ENCODE results near the gene ANKRD23.
"Not testable (repeated sequence)": the region's sequence is repeated elsewhere in the genome, so short reads cannot be mapped to it uniquely, and the experiment has no call there.

The ANKRD23 gene

DNA sequence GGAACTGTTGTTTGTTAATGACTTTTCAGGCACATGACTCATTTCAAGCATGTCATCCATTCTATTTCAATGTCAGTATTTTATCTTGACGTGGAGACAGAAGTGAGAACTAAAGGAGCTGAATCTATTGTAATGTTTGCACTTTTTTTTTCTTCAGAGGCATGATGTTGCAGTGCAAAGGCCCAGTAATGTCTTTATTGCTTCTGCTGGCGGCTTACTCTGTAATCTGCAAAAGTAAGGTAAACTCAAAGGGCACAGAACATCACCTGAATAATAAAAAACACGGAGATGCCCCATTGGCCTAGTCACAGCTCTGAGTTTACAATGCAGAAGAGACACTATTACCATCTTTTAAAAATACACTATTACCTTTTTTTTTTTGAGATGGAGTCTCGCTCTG is 30.2 kb downstream of the ANKRD23 start:
- no peak for DNase-seq

GRCh38 chr2:96811917-96812316 is 31.9 kb downstream of the ANKRD23 start:
- DNase-seq: no peak

DNA sequence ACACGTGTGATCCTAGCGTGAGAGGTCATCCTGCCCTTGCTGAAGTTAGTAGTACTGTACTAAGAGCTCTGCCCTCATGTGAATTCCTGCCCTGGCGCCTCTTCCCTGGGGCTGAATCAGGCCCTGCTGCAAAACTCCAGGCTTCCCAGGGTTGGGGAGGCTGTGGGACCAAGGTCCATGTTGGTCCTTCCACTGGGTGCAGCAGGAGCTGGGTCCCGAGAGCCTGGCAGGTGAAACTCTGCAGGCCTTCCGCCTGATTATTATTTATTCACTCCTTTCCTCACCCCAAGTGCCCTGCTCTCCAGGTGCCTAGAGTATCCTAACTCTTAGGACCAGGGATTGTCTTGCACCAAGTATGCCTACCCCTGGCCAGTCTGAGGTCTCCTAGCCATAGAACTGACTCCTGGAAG is 33.0 kb downstream of the ANKRD23 start:
- no peak for DNase-seq

DNA sequence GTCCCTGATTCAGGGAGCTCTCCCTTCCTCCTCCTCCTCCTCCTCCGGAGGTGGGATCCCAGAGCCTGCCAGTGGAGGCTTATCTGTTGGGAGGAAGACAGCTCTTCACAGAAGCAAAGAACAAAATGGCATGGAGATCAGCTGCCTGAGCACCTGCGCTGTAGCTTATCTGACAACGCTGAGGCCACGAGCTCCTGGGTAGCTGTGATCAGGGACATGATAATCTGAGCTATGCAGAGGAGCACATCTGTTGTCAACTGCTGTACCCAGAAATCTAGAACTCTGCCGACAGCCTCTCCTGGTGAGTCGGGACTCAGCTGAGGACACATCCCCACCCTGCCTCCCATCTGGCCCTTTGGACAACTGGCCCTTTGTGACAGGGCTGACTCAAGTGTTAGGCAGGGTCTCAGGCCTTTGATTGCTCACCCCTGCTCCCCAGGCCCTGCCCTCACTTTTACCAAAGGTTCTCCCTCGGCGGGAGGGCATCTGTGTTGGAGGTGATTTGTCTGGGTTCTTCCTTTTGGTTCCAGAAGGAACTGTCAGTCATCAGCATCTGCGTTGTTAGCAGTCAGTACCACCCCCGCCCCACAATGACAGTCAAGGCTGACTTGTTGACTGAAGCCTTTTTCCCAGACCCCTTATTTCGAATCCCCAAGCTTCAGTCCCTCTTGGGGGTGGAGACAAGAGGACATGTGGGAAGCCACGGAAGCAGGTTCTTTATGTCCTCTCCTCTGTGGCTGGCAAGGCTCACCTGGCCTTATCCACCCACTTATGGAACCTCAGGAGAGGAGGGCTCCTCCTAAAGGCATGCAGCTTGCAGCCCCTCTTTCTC is 33.7 kb downstream of the ANKRD23 start:
- no peak for DNase-seq

- DNase-seq: no peak
These were observed 34.5 kb downstream of the ANKRD23 start for GRCh38 chr2:96809216-96809882.

GRCh38 chr2:96808176-96808837 is 35.5 kb downstream of the ANKRD23 start:
- no peak for DNase-seq

- no peak for DNase-seq
These were observed 36.7 kb downstream of the ANKRD23 start for GRCh38 chr2:96807127-96807471.

DNA sequence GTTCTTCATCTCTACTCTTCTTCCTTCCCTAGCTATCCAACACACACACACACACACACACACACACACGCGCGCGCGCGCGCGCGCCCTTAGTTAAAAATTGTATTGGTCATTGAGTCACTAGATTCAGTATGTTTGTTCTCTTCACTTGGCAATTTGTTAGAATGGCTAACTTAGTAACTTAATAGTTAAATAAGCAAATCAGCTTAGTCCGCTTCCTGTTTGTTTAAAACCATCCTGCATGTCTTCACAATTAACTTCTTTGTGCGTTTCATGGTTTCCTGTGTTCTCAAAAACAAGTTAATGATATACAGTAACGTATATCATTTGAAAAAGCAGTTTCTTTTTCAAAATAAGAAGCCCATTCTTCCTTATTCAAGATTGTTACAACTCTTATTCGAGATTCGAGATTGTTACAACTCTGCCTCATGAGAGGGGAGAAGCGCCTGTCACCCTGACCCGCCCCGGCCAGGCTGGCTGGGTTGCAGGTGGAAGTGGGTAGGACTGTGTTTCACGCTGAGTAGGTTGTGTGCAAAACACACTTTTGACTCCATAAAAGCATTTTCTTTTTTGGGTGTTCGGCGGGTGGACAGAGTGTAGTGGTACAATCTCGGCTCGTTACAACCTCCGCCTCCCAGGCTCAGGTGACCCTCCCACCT is 37.2 kb downstream of the ANKRD23 start:
- DNase-seq: no peak

DNA sequence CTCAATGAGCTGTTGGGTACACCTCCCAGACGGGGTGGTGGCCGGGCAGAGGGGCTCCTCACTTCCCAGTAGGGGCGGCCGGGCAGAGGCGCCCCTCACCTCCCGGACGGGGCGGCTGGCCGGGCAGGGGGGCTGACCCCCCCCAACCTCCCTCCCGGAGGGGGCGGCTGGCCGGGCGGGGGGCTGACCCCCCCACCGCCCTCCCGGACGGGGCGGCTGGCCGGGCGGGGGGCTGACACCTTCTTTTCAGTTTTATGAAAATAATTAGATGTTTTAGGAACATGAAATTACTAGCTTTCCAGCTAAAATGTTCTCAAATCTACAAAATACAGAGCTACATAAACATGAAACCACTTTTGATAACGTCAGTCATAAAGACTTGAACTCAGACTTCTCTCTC is 37.9 kb downstream of the ANKRD23 start:
- DNase-seq: not testable (repeated sequence)

- no peak for DNase-seq
These were observed 38.8 kb downstream of the ANKRD23 start for GRCh38 chr2:96804986-96805385.

DNA sequence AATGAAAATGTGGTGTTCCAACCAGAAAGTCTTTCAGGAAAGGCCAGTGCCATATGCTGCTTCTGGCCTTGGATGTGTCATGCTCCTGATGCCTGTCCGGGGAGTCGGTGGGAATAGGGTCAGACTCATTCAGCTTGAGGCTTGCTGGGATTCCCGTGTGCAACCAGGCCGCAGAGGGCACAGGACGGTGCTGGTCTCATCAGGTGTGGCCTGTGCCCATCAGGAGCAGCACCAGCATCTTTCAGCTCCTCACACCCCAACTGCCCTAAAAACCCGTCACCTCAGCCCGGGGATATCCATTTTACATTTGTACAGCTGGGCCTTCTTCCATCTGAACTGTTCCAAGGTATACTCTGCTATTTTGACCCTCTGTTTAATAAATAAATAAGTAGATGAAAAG is 41.1 kb downstream of the ANKRD23 start:
- DNase-seq: no peak

DNA sequence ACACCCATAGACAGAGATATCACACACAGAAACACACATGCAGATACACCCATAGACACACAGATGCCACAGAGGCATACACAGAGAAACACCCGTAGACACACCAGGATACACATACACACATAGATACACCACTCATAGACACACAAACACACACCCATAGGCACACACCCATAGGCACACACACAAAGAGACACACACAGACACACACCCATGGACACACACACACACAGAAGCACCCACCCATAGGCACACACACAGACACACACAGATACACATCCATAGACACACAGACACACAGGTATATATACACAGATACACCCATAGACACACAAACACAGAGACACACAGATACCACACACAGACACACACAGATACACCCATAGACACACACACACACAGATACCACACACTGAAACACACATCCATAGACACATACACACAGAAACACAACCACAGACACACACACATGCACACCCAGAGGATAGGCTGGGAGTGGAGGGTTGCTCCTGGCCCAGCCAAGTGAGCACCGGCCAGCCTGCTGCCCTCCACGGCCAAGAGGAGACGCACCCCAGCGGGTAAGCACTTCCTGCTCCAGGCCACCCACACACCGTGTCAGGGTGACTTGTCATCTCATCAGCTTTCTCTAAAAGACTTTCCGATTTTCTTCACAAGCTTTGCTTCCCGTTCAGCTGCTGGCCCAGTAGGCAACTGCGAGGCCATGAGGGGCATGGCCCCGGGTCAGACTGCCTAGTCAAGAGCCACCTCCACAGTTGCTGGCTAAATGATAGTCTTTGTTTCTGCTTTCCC is 41.8 kb downstream of the ANKRD23 start:
- DNase-seq: no peak

- DNase-seq: peak; percentile 12
These were observed 42.6 kb downstream of the ANKRD23 start for GRCh38 chr2:96801005-96801785.

DNA sequence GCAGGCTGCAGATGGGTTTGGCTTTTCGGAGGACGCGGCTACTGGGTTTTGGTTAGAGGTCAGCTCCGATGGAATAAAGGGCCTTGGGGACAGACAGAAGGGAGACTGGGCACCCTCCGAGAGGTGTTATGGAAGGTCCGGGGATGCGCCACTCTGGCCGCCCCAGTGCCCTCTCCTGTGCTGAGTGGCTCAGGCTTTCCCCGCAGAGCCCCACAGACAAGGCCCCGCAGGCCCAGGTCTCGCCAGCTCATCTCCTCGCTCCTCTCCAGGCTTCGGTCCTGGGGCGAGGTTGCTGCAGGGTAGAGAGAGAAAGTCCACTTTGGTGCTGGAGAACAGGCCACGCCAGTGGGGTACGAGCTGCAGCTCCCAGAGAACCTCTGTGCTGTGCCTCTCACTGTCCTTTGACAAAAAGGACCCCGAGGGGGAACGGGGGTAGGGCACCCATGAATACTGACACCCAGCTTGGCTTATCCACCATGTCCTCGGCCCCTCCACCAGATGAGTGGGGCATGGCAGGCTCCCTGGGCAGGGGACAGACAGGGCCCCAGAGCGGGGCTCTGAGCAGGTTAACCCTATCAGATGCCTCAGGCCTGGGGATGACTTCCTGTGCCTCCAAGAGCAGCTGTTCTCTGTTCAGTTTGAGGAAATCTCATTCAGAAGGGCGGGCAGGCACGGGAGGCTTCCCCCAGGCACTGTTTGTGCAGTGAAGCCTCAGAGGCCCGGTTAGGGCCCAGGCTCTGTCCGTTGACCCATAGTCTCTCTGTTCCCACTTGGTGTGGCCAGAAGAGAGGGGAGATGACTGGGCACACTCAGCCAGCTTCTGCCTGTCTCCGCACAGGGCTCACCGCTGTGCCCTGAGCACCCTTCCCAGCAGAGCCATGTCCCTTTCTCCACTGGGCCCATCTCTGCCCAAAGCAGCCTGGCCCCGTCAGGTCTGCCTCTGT is 43.5 kb downstream of the ANKRD23 start:
- no peak for DNase-seq

DNA sequence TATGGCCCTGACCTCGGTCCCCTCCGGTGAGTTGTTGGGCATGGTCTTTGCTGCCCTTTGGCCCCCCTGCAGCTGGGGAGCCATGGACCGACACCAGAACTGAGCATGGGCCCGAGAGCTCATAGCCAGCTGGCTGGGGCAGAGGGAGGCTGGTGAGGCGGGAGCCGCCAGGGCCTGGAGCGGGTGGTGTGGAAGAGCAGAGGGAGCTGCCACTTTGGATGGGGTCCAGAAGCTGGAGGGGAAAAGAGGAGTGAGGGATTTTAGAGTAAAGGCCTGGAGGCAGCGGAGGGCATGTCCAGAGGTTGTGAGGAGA is 44.2 kb downstream of the ANKRD23 start:
- DNase-seq: no peak

DNA sequence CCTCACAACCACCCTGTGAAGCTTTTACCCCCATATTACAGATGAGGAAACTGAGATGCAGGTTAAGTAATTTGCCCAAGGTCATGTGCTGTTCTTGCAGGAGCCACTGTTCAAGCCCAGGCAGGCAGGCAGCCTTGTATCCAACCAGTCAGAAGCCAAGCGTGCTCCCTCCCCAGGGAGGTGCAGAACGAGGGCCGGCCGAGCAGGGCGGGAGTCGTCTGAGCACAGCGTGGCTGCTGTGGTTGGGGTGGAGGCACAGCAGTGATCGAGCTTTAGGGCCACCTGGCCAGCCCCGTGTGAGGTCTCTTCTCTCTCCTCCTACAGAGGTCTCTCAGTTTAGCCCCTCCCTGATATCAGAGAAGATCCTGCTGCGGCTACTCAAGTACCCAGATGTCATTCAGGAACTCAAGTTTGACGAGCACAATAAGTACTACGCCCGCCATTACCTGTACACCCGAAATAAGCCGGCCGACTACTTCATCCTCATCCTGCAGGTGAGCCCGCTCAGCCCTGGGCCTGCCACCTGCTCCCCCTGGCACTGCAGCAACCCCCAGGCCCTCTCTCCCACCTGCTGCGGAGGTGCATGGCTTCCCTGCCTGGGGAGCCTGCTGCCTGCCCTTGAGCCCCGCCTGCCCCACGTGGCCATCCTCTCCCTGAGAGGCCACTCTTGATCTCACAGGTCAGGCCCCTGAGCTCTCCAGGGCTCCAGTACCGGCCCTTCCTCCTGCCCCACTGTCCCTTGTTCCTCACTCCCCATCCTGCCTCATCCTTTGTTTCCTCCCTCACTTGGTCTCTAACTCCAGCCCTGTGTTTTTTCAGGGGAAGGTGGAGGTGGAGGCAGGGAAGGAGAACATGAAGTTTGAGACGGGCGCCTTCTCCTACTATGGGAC is 44.8 kb downstream of the ANKRD23 start:
- no peak for DNase-seq

DNA sequence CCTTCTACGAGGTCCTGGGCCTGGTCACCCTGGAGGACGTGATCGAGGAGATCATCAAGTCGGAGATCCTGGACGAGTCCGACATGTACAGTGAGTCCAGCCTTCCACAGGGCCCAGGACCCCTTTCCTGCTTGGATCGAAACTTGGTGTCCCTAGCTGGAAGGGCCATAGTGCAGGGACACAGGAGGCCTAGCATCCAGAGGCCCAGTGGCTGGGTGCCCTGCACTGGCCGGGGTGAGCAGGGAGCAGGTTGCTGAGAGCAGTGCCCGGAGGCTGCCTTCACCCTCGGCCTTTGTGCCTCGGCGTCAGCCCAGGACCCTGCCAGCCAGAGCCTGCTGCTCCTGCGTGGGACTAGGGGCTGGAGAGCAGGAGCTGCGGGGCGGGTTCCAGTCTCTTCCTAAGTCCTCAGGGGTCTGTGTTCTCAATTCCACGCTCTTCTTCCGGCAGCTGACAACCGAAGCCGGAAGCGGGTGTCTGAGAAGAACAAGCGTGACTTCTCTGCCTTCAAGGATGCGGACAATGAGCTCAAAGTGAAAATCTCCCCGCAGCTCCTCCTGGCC is 46.7 kb downstream of the ANKRD23 start:
- DNase-seq: no peak

- not testable (repeated sequence) for DNase-seq
These were observed 47.3 kb downstream of the ANKRD23 start for GRCh38 chr2:96796497-96796896.

DNA sequence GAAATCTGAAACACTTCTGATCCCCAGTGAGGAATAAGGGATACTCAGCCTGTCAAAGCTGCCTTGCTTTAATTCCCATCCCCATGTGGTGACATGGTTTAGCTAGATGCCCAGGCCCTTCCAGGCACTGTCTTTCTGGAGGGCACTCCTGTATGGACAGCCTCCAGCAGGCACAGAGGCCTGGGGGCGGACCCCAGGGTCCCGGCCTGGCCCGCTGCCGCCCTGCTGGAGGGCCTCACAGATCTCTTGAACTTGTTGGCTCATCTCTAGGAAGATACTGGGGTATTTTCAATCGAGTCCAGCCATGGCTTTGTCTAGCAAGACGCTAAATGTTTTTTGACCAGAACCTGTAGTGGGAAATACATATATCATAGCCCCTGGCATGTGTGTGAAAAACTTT is 48.7 kb downstream of the ANKRD23 start:
- DNase-seq: no peak

Data from NCI-H1092 (cell line).